A549 (cell line): ENCODE measurements around the gene CCNT2. TPM values are rescaled to one million over a fixed set of nuclear protein-coding genes. Genes with fewer than 3 reads are reported as not detected.

ENCODE experiments used
- ATAC-seq, 2 experiments: fragments of 200-7000 bp in 1 of 2; fragments of >200 bp in 1 of 2; cut with Nextera tagmentation in 1 of 2; cut with Tn5 transposase in 1 of 2; 3 replicates each; pipeline versions ENCODE4 v1.8.0 to v1.9.1; 2018 to 2020; ENCODE audit warnings: mild to moderate bottlenecking in 1 of 2, moderate library complexity in 1 of 2
- CTCF ChIA-PET: fragments of 300-600 bp; sonication (Branson Sonifier 250); formaldehyde crosslinking; extraction: SDS; loops from one replicate; lab custom pipeline; 2021; ENCODE audit warnings: antibody characterized with exemption, inconsistent platforms; lab: Yijun Ruan, JAX
- POLR2A ChIA-PET: fragments of 350-600 bp; formaldehyde crosslinking; extraction: SDS; loops from one replicate; lab custom pipeline; 2021; ENCODE audit warnings: antibody characterized with exemption, inconsistent platforms; lab: Yijun Ruan, JAX
- DNase-seq, 2 experiments: peaks; one replicate each; pipeline versions ENCODE4 v3.0.0 to v3.0.0-alpha.2; 2011 to 2016; ENCODE audit warnings: low read depth in 1 of 2, low spot score in 1 of 2
- FAIRE-seq: peaks from 2 replicates; lab custom pipeline; 2011; peaks lifted over from hg19 to GRCh38; lab: Jason Lieb, UNC
- H3K27ac ChIP-seq, 2 experiments: fragments of >200 bp; sonication (Bioruptor Twin); formaldehyde crosslinking; 3 replicates each; pipeline ENCODE4 v1.5.1; 2016 to 2017
- H3K4me1 ChIP-seq: fragments of >200 bp; sonication (Bioruptor Twin); formaldehyde crosslinking; 3 replicates; pipeline ENCODE4 v1.6.1; 2016
- H3K4me2 ChIP-seq: fragments of >200 bp; sonication (Bioruptor Twin); formaldehyde crosslinking; 3 replicates; pipeline ENCODE4 v1.6.1; 2016
- H3K4me3 ChIP-seq: fragments of >200 bp; sonication (Bioruptor Twin); formaldehyde crosslinking; 3 replicates; pipeline ENCODE4 v1.5.1; 2016
- H3K9me3 ChIP-seq: fragments of >200 bp; sonication (Bioruptor Twin); formaldehyde crosslinking; 3 replicates; pipeline ENCODE4 v1.6.1; 2016
- E2F6 ChIP-seq: IDR thresholded peaks from 2 replicates; pipeline ENCODE4 v1.6.1; 2012; ENCODE audit warnings: low read depth, borderline replicate concordance
- EHMT2 ChIP-seq: fragments of 200-600 bp; sonication (generic); IDR thresholded peaks from 2 replicates; pipeline ENCODE4 v1.6.1; 2016; ENCODE audit warnings: antibody characterized with exemption, low read depth, mild to moderate bottlenecking, moderate library complexity
- FOSB ChIP-seq: fragments of 250-450 bp; sonication (Bioruptor Pico); IDR thresholded peaks from 2 replicates; pipeline ENCODE4 v1.5.0; 2020; ENCODE audit warnings: mild to moderate bottlenecking, moderate library complexity
- FOXS1 ChIP-seq: fragments of 250-450 bp; sonication (Bioruptor Pico); IDR thresholded peaks from 2 replicates; pipeline ENCODE4 v1.5.0; 2020; ENCODE audit warnings: mild to moderate bottlenecking, moderate library complexity
- GATA3 ChIP-seq: IDR thresholded peaks from 2 replicates; pipeline ENCODE4 v1.6.1; 2012; ENCODE audit warnings: borderline replicate concordance
- HDAC2 ChIP-seq: fragments of 200-600 bp; sonication (generic); IDR thresholded peaks from 2 replicates; pipeline ENCODE4 v1.6.1; 2016
- HES2 ChIP-seq: fragments of >200 bp; sonication (Bioruptor Twin); formaldehyde crosslinking; IDR thresholded peaks from 2 replicates; pipeline ENCODE4 v1.6.1; 2016
- HOXB13 ChIP-seq: fragments of 250-450 bp; sonication (Bioruptor Pico); IDR thresholded peaks from 2 replicates; pipeline ENCODE4 v1.5.0; 2020; ENCODE audit warnings: low read depth, mild to moderate bottlenecking, moderate library complexity
- MAX ChIP-seq: IDR thresholded peaks from 2 replicates; pipeline ENCODE4 v1.6.1; 2012
- PBX3 ChIP-seq: IDR thresholded peaks from 2 replicates; pipeline ENCODE4 v1.6.1; 2012
- POLR2AphosphoS2 ChIP-seq: conservative IDR thresholded peaks from 2 replicates; pipeline ENCODE4 v1.6.1; 2012; ENCODE audit warnings: low read length, improper control_type of control experiment, inconsistent platforms
- RAD21 ChIP-seq, 2 experiments: fragments of >200 bp in 1 of 2; sonication (Bioruptor Twin) in 1 of 2; formaldehyde crosslinking in 1 of 2; IDR thresholded peaks in 1 of 2; conservative IDR thresholded peaks in 1 of 2; 2 replicates in 1 of 2; 3 replicates in 1 of 2; pipeline ENCODE4 v1.6.1; 2012 to 2018; ENCODE audit warnings: inconsistent platforms in 1 of 2
- RARB ChIP-seq: fragments of 250-450 bp; sonication (Bioruptor Pico); IDR thresholded peaks from 2 replicates; pipeline ENCODE4 v1.8.0; 2021; ENCODE audit warnings: mild to moderate bottlenecking, moderate library complexity
- SMC3 ChIP-seq: fragments of >200 bp; sonication (Bioruptor Twin); formaldehyde crosslinking; IDR thresholded peaks from 3 replicates; pipeline ENCODE4 v1.6.1; 2018; ENCODE audit warnings: inconsistent platforms
- ZFP36 ChIP-seq: fragments of 450-650 bp; IDR thresholded peaks from 2 replicates; pipeline ENCODE4 v1.6.1; 2014; ENCODE audit warnings: borderline replicate concordance; ENCODE audit not compliant: partially characterized antibody
- ZNF302 ChIP-seq: fragments of 250-450 bp; sonication (Bioruptor Pico); IDR thresholded peaks from 2 replicates; pipeline ENCODE4 v1.9.0; 2021; ENCODE audit warnings: inconsistent platforms, mild to moderate bottlenecking, moderate library complexity
- WGBS: methylation state at CpG from one replicate; pipeline ENCODE4 v1.1.6; 2017; ENCODE audit errors: missing lambda C conversion rate; 5-methylcytosine and 5-hydroxymethylcytosine counted together
- polyA plus RNA-seq, 4 experiments: library from polyadenylated mRNA; depleted of rRNA in 3 of 4; stranded (reverse); fragments of >200 nt; fragmentation: RNase III in 1 of 4; extraction: RNeasy Plus Mini Kit Qiagen cat#74134 plus additional on column Dnase treatment in 1 of 4; gene quantifications; 2 replicates in 3 of 4; 3 replicates in 1 of 4; pipeline ENCODE4 v1.2.3, GENCODE V29; 2011 to 2017
- TF ChIP-seq, protein P1 (sequence below): fragments of 450-650 bp; IDR thresholded peaks from 2 replicates; pipeline ENCODE4 v1.6.1; 2014; ENCODE audit warnings: antibody characterized with exemption
- TF ChIP-seq, protein P2 (sequence below): fragments of 200-600 bp; sonication (generic); IDR thresholded peaks from 2 replicates; pipeline ENCODE4 v1.6.1; 2016; ENCODE audit warnings: antibody characterized with exemption, mild to moderate bottlenecking, moderate library complexity
- TF ChIP-seq, protein P3 (sequence below): fragments of >200 bp; sonication (Bioruptor Twin); formaldehyde crosslinking; IDR thresholded peaks from 3 replicates; pipeline ENCODE4 v1.5.1; 2016
- TF ChIP-seq, protein P4 (sequence below): fragments of 250-450 bp; sonication (Bioruptor Pico); IDR thresholded peaks from 2 replicates; pipeline ENCODE4 v1.5.0; 2020; ENCODE audit warnings: low read depth, mild to moderate bottlenecking, moderate library complexity

The CCNT2 gene
- polyA plus RNA-seq, 2 of the 4 experiments (the other 2 are of a cell fraction) = 12.6 to 20.7 TPM

GRCh38 chr2:134985061-134985460, 66.4 kb downstream of the CCNT2 start:
- WGBS = 30% methylated on average over 3 of the region's 3 CpGs
- no peak for ATAC-seq
- CTCF ChIA-PET = interaction anchor here (1.0 to 1.3 kb wide), 2 partner anchors 19 kb away, joined by 3 to 7 read pairs; no protein-coding TSS in a partner anchor
- no peak for FAIRE-seq
- Histone ChIP-seq H3K4me3 (no peak overlapping the region), H3K27ac (no peak overlapping the region), H3K4me2 (no peak overlapping the region), H3K9me3 (no peaks in the 10 kb centered on the region), H3K4me1 (no peaks in the 10 kb centered on the region)
- no peak for TF ChIP-seq HES2
- TF ChIP-seq MAX = no peak
- TF ChIP-seq, protein P1, sequence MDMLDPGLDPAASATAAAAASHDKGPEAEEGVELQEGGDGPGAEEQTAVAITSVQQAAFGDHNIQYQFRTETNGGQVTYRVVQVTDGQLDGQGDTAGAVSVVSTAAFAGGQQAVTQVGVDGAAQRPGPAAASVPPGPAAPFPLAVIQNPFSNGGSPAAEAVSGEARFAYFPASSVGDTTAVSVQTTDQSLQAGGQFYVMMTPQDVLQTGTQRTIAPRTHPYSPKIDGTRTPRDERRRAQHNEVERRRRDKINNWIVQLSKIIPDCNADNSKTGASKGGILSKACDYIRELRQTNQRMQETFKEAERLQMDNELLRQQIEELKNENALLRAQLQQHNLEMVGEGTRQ = no peak
- no peak for TF ChIP-seq HDAC2
- TF ChIP-seq FOXS1 (CRISPR knock-in tag) = no peak
- no peak for TF ChIP-seq PBX3
- no peak for TF ChIP-seq GATA3
- TF ChIP-seq EHMT2 = no peak
- TF ChIP-seq ZNF302 (CRISPR knock-in tag) = no peak
- TF ChIP-seq ZFP36 = no peak
- no peak for TF ChIP-seq HOXB13 (CRISPR knock-in tag)
- TF ChIP-seq, protein P2, sequence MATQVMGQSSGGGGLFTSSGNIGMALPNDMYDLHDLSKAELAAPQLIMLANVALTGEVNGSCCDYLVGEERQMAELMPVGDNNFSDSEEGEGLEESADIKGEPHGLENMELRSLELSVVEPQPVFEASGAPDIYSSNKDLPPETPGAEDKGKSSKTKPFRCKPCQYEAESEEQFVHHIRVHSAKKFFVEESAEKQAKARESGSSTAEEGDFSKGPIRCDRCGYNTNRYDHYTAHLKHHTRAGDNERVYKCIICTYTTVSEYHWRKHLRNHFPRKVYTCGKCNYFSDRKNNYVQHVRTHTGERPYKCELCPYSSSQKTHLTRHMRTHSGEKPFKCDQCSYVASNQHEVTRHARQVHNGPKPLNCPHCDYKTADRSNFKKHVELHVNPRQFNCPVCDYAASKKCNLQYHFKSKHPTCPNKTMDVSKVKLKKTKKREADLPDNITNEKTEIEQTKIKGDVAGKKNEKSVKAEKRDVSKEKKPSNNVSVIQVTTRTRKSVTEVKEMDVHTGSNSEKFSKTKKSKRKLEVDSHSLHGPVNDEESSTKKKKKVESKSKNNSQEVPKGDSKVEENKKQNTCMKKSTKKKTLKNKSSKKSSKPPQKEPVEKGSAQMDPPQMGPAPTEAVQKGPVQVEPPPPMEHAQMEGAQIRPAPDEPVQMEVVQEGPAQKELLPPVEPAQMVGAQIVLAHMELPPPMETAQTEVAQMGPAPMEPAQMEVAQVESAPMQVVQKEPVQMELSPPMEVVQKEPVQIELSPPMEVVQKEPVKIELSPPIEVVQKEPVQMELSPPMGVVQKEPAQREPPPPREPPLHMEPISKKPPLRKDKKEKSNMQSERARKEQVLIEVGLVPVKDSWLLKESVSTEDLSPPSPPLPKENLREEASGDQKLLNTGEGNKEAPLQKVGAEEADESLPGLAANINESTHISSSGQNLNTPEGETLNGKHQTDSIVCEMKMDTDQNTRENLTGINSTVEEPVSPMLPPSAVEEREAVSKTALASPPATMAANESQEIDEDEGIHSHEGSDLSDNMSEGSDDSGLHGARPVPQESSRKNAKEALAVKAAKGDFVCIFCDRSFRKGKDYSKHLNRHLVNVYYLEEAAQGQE = no peak
- TF ChIP-seq E2F6 = no peak
- TF ChIP-seq POLR2AphosphoS2 = no peak
- DNase-seq = no peak
- POLR2A ChIA-PET = no interaction called here

GRCh38 chr2:134988994-134989605, 70.5 kb downstream of the CCNT2 start:
- Histone ChIP-seq H3K4me3 (no peak overlapping the region), H3K4me1 (no peaks in the 10 kb centered on the region), H3K27ac (no peak overlapping the region)
- ChIA-PET CTCF (interaction anchor here (0.6 to 5.9 kb wide), 19 partner anchors 9 to 1397 kb away, joined by 3 to 29 read pairs (median 4); partner anchors contain the start of gene MCM6), POLR2A (interaction anchor here (0.8 kb wide), 1 partner anchor 721 kb away, joined by 3 read pairs; no protein-coding TSS in a partner anchor)
- peak; percentile 83 for FAIRE-seq
- WGBS = 3% methylated on average over 3 of the region's 3 CpGs
- TF ChIP-seq GATA3 = no peak
- TF ChIP-seq, protein P3, sequence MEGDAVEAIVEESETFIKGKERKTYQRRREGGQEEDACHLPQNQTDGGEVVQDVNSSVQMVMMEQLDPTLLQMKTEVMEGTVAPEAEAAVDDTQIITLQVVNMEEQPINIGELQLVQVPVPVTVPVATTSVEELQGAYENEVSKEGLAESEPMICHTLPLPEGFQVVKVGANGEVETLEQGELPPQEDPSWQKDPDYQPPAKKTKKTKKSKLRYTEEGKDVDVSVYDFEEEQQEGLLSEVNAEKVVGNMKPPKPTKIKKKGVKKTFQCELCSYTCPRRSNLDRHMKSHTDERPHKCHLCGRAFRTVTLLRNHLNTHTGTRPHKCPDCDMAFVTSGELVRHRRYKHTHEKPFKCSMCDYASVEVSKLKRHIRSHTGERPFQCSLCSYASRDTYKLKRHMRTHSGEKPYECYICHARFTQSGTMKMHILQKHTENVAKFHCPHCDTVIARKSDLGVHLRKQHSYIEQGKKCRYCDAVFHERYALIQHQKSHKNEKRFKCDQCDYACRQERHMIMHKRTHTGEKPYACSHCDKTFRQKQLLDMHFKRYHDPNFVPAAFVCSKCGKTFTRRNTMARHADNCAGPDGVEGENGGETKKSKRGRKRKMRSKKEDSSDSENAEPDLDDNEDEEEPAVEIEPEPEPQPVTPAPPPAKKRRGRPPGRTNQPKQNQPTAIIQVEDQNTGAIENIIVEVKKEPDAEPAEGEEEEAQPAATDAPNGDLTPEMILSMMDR = peak; percentile 70
- no peak for TF ChIP-seq RARB (CRISPR knock-in tag)
- peak; percentile 67 to 70 for TF ChIP-seq RAD21 (conservative IDR thresholded peaks at IDR 0.05 in 1 of 2, IDR thresholded peaks at IDR 0.05 in 1 of 2)
- TF ChIP-seq, protein P4, sequence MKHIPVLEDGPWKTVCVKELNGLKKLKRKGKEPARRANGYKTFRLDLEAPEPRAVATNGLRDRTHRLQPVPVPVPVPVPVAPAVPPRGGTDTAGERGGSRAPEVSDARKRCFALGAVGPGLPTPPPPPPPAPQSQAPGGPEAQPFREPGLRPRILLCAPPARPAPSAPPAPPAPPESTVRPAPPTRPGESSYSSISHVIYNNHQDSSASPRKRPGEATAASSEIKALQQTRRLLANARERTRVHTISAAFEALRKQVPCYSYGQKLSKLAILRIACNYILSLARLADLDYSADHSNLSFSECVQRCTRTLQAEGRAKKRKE (CRISPR knock-in tag) = no peak
- no peak for TF ChIP-seq FOSB
- peak; percentile 41 for TF ChIP-seq SMC3
- TF ChIP-seq, all 56 proteins: peak for 3
- ATAC-seq = peak; percentile 80 to 90
- Histone ChIP-seq H3K4me2 (no peak overlapping the region), H3K9me3 (no peaks in the 10 kb centered on the region)
- DNase-seq = peak; percentile 18 to 40
